Tibial nerve (tissue), 3 donors: ENCODE data around the gene PTMS.

Experiments used
- CTCF ChIP-seq, 5 experiments: fragments of 200-600 bp in 3 of 5; fragments of 450-650 bp in 2 of 5; sonication (generic) in 3 of 5; IDR thresholded peaks; one replicate each; pipeline ENCODE4 v1.5.1; 2016 to 2019; ENCODE audit warnings: antibody characterized with exemption in 5 of 5, mild to moderate bottlenecking in 3 of 5, moderate library complexity in 2 of 5
- POLR2A ChIP-seq, 2 donors: fragments of 450-650 bp; IDR thresholded peaks; one replicate each; pipeline ENCODE4 v1.6.1; 2017; ENCODE audit warnings: antibody characterized with exemption in 2 of 2, mild to moderate bottlenecking in 2 of 2, moderate library complexity in 2 of 2

- no peak for TF ChIP-seq POLR2A (IDR thresholded peaks at IDR 0.05)
- no peak for TF ChIP-seq CTCF (IDR thresholded peaks at IDR 0.05)
These were observed 30.4 kb downstream of the PTMS start for GRCh38 chr12:6796576-6796975.
